Cardiac fibroblast (primary cell): ENCODE data around the gene PRRG3.

Experiments used
- DNase-seq, 2 donors: peaks; one replicate each; pipeline versions ENCODE4 v3.0.0 to v3.0.0-alpha.2; 2010; ENCODE audit warnings: low read depth in 2 of 2
- H3K4me3 ChIP-seq, 2 donors: replicated peaks in 1 of 2; 1 replicate in 1 of 2; 2 replicates in 1 of 2; pipeline ENCODE4 v1.5.1; 2011; ENCODE audit warnings: low read depth in 2 of 2, low read length in 2 of 2, mild to moderate bottlenecking in 2 of 2, moderate library complexity in 1 of 2
- CTCF ChIP-seq: IDR thresholded peaks from one replicate; pipeline ENCODE4 v1.5.1; 2011; ENCODE audit warnings: low read depth, mild to moderate bottlenecking, low read length, inconsistent platforms

The PRRG3 gene

GRCh38 chrX:151750511-151750910 is 55.3 kb downstream of the PRRG3 start:
- no peak overlapping the region for H3K4me3 ChIP-seq
- no peak for DNase-seq
- no peak for TF ChIP-seq CTCF

- TF ChIP-seq CTCF: no peak
- no peak overlapping the region for H3K4me3 ChIP-seq
- DNase-seq: no peak
Observed at GRCh38 chrX:151752847-151753246, 57.6 kb downstream of the PRRG3 start.

GRCh38 chrX:151753313-151754046 is 58.2 kb downstream of the PRRG3 start:
- peak; percentile 88 for TF ChIP-seq CTCF
- peak; percentile 63 to 64 for DNase-seq
- H3K4me3 ChIP-seq: no peak overlapping the region

GRCh38 chrX:151754047-151754429 is 58.8 kb downstream of the PRRG3 start:
- no peak overlapping the region for H3K4me3 ChIP-seq
- TF ChIP-seq CTCF: no peak
- DNase-seq: peak; percentile 17 to 64

- DNase-seq: peak; percentile 0 to 11
- TF ChIP-seq CTCF: no peak
- no peak overlapping the region for H3K4me3 ChIP-seq
Observed at GRCh38 chrX:151754641-151755215, 59.5 kb downstream of the PRRG3 start.
